Measurements from ENCODE around the gene GZMA.
"Not testable (repeated sequence)": the region's sequence is repeated elsewhere in the genome, so short reads cannot be mapped to it uniquely, and the experiment has no call there.

DNA sequence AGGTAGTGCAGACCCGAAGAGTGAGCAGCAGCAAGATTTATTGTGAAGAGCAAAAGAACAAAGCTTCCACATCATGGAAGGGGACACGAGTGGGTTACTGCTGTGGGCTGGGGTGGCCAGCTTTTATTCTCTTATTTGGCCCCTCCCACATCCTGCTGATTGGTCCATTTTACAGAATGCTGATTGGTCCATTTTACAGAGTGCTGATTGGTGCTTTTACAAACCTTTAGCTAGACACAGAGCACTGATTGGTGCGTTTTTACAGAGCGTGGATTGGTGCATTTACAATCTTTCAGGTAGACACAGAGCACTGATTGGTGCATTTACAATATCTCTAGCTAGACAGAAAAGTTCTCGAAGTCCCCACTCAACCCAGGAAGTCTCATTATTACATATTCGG lies 11.4 kb upstream of the GZMA start:
- not testable (repeated sequence) for TF ChIP-seq EZH2phosphoT487 (IDR thresholded peaks at IDR 0.05; ENCODE audit: low read depth, severe bottlenecking, unreplicated experiment); EZH2 (IDR thresholded peaks at IDR 0.05; ENCODE audit: borderline replicate concordance)
- TF ChIP-seq, protein P1, sequence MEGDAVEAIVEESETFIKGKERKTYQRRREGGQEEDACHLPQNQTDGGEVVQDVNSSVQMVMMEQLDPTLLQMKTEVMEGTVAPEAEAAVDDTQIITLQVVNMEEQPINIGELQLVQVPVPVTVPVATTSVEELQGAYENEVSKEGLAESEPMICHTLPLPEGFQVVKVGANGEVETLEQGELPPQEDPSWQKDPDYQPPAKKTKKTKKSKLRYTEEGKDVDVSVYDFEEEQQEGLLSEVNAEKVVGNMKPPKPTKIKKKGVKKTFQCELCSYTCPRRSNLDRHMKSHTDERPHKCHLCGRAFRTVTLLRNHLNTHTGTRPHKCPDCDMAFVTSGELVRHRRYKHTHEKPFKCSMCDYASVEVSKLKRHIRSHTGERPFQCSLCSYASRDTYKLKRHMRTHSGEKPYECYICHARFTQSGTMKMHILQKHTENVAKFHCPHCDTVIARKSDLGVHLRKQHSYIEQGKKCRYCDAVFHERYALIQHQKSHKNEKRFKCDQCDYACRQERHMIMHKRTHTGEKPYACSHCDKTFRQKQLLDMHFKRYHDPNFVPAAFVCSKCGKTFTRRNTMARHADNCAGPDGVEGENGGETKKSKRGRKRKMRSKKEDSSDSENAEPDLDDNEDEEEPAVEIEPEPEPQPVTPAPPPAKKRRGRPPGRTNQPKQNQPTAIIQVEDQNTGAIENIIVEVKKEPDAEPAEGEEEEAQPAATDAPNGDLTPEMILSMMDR (IDR thresholded peaks at IDR 0.05; ENCODE audit: poor library complexity) = not testable (repeated sequence)

Data from hepatocyte (in vitro differentiated cells).